ENCODE data around the gene ZNF595.
"Not testable (repeated sequence)": the region's sequence is repeated elsewhere in the genome, so short reads cannot be mapped to it uniquely, and the experiment has no call there.

ZNF595 gene

GRCh38 chr4:52804-53479 is at the start of gene ZNF595:
Gene ZNF595 (plus strand): TSS chr4:53321. CDS start chr4:53489, 168 bp downstream.
- DNase-seq, result not testable (repeated sequence)

- peak; percentile 15 for DNase-seq
Measured at GRCh38 chr4:9937-10870, 42.9 kb upstream of the ZNF595 start.

GRCh38 chr4:11095-11815 is 41.9 kb upstream of the ZNF595 start:
- not testable (repeated sequence) for DNase-seq

GRCh38 chr4:11816-12417 is 41.2 kb upstream of the ZNF595 start:
- DNase-seq, result peak; percentile 35

GRCh38 chr4:18128-18527 is 35.0 kb upstream of the ZNF595 start:
- DNase-seq, result not testable (repeated sequence)

GRCh38 chr4:18589-18988 is 34.5 kb upstream of the ZNF595 start:
- DNase-seq, result not testable (repeated sequence)

GRCh38 chr4:22882-23281 is 30.2 kb upstream of the ZNF595 start:
- not testable (repeated sequence) for DNase-seq

- DNase-seq, result not testable (repeated sequence)
Measured at GRCh38 chr4:24359-24758, 28.8 kb upstream of the ZNF595 start.

- DNase-seq, result not testable (repeated sequence)
Measured at GRCh38 chr4:27501-27900, 25.6 kb upstream of the ZNF595 start.

GRCh38 chr4:28767-29542 is 24.2 kb upstream of the ZNF595 start:
- not testable (repeated sequence) for DNase-seq

GRCh38 chr4:33314-33713 is 19.8 kb upstream of the ZNF595 start:
- not testable (repeated sequence) for DNase-seq

- DNase-seq, result peak; percentile 1
Measured at GRCh38 chr4:36559-37415, 16.3 kb upstream of the ZNF595 start.

- not testable (repeated sequence) for DNase-seq
Measured at GRCh38 chr4:38202-38601, 14.9 kb upstream of the ZNF595 start.

GRCh38 chr4:43375-43774 is 9.7 kb upstream of the ZNF595 start:
- not testable (repeated sequence) for DNase-seq

GRCh38 chr4:51253-51652 is 1.9 kb upstream of the ZNF595 start:
- DNase-seq, result not testable (repeated sequence)

GRCh38 chr4:51655-52277 is 1.4 kb upstream of the ZNF595 start:
- DNase-seq, result not testable (repeated sequence)

GRCh38 chr4:53521-53920 is 400 bp downstream of the ZNF595 start:
- DNase-seq, result not testable (repeated sequence)

- DNase-seq, result not testable (repeated sequence)
Measured at GRCh38 chr4:64733-65132, 11.6 kb downstream of the ZNF595 start.

- DNase-seq, result no peak
Measured at GRCh38 chr4:71830-72229, 18.7 kb downstream of the ZNF595 start.

GRCh38 chr4:85951-86350 is 32.8 kb downstream of the ZNF595 start:
- DNase-seq, result no peak
